Esophagus squamous epithelium (tissue), 4 donors: ENCODE results near the gene EPHX1.

Experiments
- CTCF ChIP-seq, 6 experiments: fragments of 450-650 bp in 4 of 6; fragments of 200-600 bp in 2 of 6; sonication (generic) in 2 of 6; IDR thresholded peaks; one replicate each; pipeline ENCODE4 v1.5.1; 2016 to 2019; ENCODE audit warnings: antibody characterized with exemption in 6 of 6, mild to moderate bottlenecking in 4 of 6, moderate library complexity in 4 of 6
- POLR2A ChIP-seq, 4 donors: fragments of 450-650 bp; IDR thresholded peaks; one replicate each; pipeline ENCODE4 v1.6.1; 2017; ENCODE audit warnings: antibody characterized with exemption in 4 of 4, mild to moderate bottlenecking in 4 of 4, moderate library complexity in 3 of 4

DNA sequence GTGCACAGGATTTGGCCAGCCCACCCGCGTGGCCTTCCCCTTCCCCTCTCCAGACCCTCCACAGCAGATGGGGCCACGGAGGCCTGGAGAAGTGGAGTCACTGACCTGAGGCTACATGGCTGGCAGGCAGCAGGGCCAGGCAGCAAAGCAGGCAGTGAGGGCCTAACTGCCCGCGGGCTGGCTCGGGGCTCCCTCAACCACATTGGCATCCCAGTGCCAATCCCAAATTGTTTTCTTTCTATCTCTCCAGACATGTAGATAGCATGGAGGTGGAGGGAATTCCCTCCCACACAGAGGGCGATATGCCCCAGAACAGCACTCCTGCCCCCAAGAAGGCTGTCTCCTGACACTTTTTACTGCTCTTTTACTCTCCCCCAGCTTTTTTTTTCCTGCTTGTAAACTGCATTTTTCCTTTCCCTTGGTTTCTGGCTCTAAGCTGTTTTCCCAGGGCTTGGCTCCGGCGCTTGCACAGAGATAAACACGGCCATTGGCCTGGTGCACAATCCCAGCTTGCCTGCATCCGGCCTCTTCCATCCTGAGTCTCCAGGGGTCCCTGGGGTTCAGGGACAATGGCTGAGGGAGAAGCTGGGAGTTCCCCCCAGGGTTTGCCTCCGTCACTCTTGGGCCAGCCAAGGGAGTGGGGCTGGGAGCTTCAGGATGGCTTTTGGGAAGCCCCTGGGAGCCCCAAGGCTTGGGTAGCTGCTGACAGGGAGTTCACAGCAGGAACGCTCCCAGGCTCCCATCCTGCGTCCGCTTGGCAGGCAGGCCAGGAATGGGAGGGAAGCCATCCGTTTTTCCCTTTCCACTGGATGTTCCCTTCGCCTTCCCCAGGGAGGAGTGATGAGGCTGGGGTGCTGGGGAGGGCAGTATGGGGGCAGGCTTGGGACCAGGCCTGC, 7.0 kb downstream of the EPHX1 start:
- TF ChIP-seq CTCF (IDR thresholded peaks at IDR 0.05) (no peak), POLR2A (IDR thresholded peaks at IDR 0.05) (no peak)
